HCT116 (cell line): ENCODE results near the gene ABL1.

Experiments
- CEBPB ChIP-seq: IDR thresholded peaks from 2 replicates; pipeline ENCODE4 v1.6.1; 2012; ENCODE audit warnings: low read depth
- CTCF ChIP-seq, 3 experiments: fragments of 200-600 bp in 1 of 3; sonication (generic) in 1 of 3; IDR thresholded peaks in 2 of 3; conservative IDR thresholded peaks in 1 of 3; 2 replicates each; pipeline ENCODE4 v1.5.1; 2012 to 2017; ENCODE audit warnings: low read depth in 2 of 3, low read length in 2 of 3, antibody characterized with exemption in 1 of 3, borderline replicate concordance in 1 of 3, control low read depth in 1 of 3, mild to moderate bottlenecking in 1 of 3, mixed read lengths in 1 of 3, mixed run types in 1 of 3, moderate library complexity in 1 of 3; ENCODE audit not compliant: insufficient read depth in 1 of 3
- REST ChIP-seq: IDR thresholded peaks from 2 replicates; pipeline ENCODE4 v1.6.1; 2012; ENCODE audit warnings: low read depth
- ZNF274 ChIP-seq: fragments of 200-500 bp; sonication (Bioruptor generic); IDR thresholded peaks from 2 replicates; pipeline ENCODE4 v1.6.1; 2014; ENCODE audit warnings: mild to moderate bottlenecking, low read depth, low read length, inconsistent platforms

- TF ChIP-seq CTCF (IDR thresholded peaks at IDR 0.05 in 2 of 3, conservative IDR thresholded peaks at IDR 0.05 in 1 of 3; ENCODE audit: borderline replicate concordance in 1 of 3, insufficient read depth in 1 of 3, low read depth in 2 of 3, low read length in 2 of 3) (no peak), CEBPB (no peak), ZNF274 (no peak), REST (no peak)
Observed at GRCh38 chr9:130902204-130903185, 67.4 kb downstream of the ABL1 start.
